GM21528 (cell line): ENCODE data around the gene IGF2R.

Experiments used
- ATAC-seq: cut with Tn5 transposase; IDR thresholded peaks from one replicate; pipeline ENCODE4 v1.9.1; 2021; ENCODE audit warnings: mild to moderate bottlenecking, moderate library complexity; ENCODE audit not compliant: unreplicated experiment, low FRiP score

Gene IGF2R

DNA sequence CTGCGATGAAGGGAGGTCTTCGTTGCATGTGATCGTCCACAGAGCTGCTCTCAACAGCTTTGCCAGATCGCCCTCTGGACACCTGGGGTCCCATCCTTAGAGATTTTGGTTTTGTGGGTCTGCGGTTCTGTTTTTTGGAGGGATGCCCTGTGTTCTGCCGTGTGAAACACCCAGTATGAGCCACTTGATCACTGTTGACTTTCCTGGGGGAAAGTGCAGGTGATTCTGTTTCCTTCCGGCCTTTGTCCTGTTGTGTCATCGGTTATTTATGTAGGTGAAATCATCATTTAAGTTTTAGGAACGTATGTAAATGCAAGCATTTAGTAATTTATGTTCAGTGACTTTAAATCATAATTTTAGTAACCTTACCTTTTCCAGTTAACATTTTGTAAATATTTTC, 96.3 kb downstream of the IGF2R start:
- ATAC-seq: no peak

DNA sequence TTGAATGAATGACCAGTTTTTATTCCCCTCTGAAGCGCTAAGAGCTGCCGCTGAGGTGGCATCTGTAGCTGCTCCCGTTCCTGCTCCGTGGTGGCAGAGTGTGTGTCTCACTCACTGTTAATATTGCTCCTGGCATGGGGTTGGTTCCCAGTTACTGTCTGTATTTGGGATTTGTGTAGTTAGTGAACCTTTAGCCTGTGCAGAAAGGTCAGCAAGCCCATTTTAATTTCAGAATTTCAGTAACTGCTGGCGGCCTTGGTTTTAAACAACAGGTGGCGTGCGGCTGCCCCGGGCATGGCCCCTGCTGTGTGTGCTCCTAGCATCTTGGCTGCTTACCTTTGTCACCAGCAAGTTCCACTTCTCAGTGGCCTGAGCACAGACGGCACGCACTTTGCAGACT, 98.7 kb downstream of the IGF2R start:
- no peak for ATAC-seq

GRCh38 chr6:160068346-160068745, 99.5 kb downstream of the IGF2R start:
- no peak for ATAC-seq

DNA sequence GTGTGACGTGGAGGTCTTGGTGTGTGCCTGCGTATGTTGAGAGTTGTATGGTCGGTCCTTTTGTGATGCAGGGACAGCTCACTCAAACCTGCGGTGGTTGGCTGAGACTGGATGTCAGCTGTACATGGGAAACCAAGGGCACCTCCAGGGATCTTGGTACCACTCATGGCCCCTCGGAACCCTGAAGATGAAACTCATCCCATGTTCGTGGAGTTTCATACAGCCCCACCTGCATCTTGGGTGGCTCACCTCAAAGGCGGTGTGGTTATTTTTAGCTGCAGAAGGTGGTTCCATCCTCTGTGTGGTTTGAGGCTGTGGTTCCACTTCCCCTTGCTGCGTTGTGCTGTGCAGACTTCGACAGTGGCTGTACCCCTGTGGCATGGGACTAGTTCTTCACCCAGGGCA, 100.2 kb downstream of the IGF2R start:
- peak; percentile 97 for ATAC-seq

DNA sequence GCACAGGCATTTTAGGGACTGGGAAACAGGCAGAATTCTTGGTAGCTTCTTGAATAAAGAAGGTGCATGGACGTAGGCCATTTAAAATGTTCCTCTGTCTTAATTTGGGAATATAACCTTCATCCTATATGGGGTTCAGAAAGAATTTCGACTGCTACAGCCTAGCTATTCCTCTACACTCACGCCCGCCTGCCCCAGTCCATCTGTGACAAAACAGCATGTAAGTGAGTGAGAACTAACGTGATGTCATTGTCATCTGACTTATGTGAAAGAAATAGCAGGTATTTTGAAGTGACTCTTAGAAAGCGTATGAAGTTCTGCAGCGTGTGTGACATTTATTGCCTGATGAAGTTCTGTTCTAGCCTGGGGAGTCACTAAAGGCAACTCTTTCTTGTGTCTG, 100.6 kb downstream of the IGF2R start:
- peak; percentile 27 for ATAC-seq

GRCh38 chr6:160070427-160070826, 101.5 kb downstream of the IGF2R start:
- no peak for ATAC-seq

GRCh38 chr6:160070831-160071230, 101.9 kb downstream of the IGF2R start:
- ATAC-seq: no peak

- ATAC-seq: no peak
Measured at GRCh38 chr6:160071805-160072690, 103.2 kb downstream of the IGF2R start.

GRCh38 chr6:160073272-160073671, 104.4 kb downstream of the IGF2R start:
- ATAC-seq: no peak

DNA sequence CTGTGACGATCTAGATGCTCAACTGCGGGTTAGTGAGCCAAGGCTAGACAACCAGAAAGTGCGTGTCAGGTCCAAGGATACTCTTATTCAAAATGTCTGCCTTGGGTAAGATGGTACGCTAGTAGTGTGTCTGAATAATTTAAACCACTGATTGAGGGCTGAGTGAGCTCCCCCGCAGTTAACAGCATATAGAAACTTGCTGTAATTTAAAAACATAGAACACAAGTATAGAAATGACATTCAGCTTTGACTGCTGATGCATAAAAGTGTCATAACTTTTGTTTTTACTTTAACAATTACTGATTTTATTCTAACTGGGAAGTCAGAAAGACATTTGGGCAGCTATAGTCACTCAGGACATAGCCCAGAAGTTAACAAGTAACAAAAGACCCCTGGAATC, 107.1 kb downstream of the IGF2R start:
- no peak for ATAC-seq

DNA sequence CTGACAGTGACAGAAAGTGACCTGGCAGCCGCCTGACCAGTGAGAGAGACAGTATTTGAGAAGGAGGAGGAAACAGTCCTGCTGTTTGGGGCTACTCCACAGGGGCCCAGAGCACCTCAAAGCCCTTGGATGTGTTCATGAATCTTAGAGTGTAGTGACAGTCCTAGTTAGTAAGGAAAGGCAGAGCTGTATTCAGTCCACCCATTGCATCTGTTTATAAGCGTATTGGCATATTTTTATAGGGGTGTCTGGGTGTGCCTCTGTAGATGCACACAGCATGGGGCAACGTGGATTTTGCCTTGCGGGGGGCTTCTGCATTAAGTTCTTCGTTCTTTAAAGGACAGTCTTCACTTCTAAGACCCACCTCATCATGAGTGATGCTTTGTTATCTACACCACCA, 108.1 kb downstream of the IGF2R start:
- no peak for ATAC-seq

GRCh38 chr6:160077526-160077925, 108.6 kb downstream of the IGF2R start:
- no peak for ATAC-seq

DNA sequence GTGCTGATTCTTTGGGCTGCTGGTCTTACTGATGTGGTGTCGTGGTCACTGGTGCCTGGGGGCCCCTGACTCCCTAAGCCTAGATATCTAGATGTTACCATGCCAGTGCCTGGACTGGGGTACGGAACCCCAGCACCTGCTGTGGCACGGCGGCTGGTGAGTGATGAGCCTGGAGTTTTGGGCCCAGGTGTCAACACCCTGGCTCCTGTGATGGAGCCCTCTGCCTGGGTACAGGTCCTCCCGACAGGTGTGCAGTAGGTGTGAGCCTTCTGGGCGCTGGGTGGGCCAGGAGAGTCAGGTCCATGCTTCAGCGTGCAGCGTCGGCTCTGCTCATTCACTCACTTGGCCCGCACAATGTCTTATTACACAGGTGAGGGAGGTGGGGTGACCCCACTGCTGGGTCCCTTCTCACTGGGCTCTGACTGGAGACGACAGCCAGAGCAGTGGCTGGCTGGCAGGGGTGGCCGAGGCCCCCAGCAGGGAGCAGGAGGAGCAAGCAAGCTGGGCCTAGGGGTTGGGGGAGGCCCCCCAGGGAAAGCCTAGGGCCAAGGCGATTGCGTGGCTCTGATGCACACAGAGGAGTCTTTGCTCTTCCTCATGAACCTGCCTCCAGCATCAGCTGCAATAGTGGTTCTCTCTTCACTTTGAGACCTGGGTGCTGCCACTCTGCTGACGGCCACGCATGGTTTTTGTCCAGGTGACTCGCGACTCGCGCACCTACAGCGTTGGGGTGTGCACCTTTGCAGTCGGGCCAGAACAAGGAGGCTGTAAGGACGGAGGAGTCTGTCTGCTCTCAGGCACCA, 110.2 kb downstream of the IGF2R start:
- no peak for ATAC-seq

GRCh38 chr6:160079686-160080043, 110.8 kb downstream of the IGF2R start:
- ATAC-seq: no peak

DNA sequence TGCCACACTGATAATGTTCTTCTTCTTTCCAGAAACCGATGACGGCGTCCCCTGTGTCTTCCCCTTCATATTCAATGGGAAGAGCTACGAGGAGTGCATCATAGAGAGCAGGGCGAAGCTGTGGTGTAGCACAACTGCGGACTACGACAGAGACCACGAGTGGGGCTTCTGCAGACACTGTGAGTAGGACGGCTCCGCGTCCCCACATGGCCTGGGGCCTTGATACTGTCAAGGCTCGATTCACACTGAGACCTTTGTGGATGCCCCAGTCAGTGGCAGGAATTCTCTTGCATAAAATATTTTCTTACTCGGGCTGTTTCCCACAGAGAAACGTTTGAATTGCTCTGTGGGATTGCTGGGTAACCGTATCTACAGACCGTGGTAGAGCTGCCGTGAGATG, 111.2 kb downstream of the IGF2R start:
- ATAC-seq: no peak

- no peak for ATAC-seq
Measured at GRCh38 chr6:160081398-160081797, 112.5 kb downstream of the IGF2R start.

DNA sequence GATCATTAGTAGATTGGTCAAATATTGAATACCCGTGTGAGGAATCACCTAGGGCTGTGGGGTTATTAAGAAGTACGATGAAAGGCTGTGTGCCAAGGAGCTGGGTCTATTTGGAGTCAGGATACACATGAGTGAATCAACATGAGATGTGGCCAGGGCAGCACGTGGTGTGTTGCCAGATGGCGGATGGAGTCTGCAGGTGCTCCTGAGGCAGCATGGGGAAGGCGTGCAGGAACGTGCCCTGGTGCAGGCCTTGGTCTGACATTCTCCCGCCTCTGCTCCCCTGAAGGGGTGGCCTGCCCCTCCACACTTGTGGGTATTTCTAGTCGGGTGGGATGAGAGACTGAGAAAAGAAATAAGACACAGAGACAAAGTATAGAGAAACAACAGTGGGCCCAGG, 113.7 kb downstream of the IGF2R start:
- no peak for ATAC-seq

DNA sequence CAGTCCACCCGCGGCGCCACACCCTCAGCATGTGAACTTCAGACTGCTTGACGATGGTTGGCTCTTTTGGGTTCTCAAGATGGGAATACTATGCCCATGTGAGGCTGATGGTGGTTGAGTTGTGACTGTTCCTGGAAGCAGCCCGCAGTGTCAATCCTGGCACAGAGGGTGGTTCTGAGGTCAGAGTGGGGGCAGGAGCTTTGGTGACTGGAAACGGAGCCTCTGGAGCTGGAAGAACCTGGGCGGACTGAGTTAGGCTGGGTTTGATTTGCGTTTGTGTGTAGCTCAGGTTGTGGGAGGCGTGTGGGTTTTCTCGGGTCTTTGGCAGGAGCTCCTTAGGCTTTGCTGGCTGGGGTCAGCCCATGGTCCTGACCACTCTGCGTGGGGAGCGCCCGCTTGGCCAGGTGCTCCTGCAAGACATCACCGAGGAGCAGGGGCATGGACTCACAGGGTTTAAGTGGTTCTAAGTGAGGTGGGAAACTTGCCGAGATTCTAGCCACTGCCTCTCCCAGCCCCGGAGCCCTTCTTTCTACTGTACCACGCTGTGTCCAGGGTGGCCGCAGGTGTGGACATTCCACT, 115.4 kb downstream of the IGF2R start:
- no peak for ATAC-seq

DNA sequence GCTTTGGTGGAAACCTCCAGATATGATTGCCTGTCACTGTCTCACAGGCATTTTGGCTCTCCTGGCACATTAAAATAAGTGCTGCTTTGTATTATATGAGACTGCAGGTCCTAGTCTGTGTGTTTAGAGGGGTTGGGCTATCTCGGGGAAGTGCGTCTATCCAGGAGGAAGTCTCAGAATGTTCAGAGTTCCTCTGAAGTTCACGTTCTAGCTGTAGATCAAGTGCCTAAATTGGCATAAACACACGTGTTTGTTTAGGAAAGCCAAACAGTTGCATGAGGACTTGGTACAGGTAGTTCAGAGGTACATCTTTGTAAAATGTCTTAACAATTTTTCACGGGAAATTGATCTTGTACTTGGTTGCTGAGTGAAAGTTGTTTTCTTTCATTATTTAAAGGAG, 116.3 kb downstream of the IGF2R start:
- ATAC-seq: no peak

DNA sequence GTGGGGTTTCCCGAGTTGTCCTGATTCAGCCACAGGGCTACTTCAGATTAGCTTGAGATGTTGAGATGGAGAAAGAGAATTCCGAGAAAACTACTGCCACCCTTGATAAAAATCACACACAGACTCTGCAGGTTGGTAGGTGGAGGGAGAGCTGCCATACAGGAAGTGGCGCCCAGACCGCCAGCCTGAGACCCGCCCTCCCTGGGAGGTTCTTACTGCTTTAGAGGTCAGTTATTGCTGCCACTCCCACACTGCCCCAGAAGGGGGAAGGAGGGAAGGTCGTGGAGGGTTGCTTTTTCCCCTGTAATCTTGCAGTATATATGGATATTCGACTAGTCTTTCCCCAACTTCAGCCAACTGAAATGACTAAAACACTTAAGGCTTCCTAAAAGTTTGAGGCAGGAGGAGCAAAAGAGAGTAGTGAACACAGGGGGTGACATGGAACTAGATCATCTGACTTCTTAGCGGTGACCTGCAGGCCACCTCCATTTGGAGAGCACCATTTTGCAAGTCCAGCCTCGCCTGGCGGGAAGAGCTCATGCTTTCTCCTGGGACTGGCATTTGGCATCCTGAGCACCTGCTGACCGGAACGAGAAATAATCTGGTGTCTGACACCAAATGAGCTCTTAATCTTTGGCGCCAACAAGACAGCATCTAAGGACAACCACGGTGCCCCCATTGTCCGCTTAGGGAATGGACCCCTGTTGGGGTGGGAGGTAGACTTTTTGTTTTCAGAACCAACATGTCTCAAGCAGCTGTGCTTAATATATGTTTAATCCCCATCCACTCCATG, 117.0 kb downstream of the IGF2R start:
- ATAC-seq: no peak

GRCh38 chr6:160086754-160087153, 117.9 kb downstream of the IGF2R start:
- no peak for ATAC-seq
